HTERT RPE-1 (cell line): ENCODE data around the gene BEND7.

Experiments used
- in situ Hi-C: fragments of 300-500 bp; cut with MboI; formaldehyde crosslinking; loops from 4 replicates; pipeline ENCODE4 v1.14.3; 2020; ENCODE audit warnings: low sequenced_read_pairs

The BEND7 gene

GRCh38 chr10:13521026-13521425, 7.8 kb downstream of the BEND7 start:
- in situ Hi-C loops, result no loop called here

- in situ Hi-C loops, result no loop called here
Measured at GRCh38 chr10:13520194-13520593, 8.6 kb downstream of the BEND7 start.

GRCh38 chr10:13518076-13518692, 10.6 kb downstream of the BEND7 start:
- in situ Hi-C loops, result no loop called here

- in situ Hi-C loops, result no loop called here
Measured at GRCh38 chr10:13517675-13518074, 11.1 kb downstream of the BEND7 start.

- in situ Hi-C loops, result no loop called here
Measured at GRCh38 chr10:13516176-13516575, 12.6 kb downstream of the BEND7 start.

GRCh38 chr10:13515467-13515866, 13.3 kb downstream of the BEND7 start:
- in situ Hi-C loops, result no loop called here

- in situ Hi-C loops, result no loop called here
Measured at GRCh38 chr10:13514296-13514695, 14.5 kb downstream of the BEND7 start.

- in situ Hi-C loops, result no loop called here
Measured at GRCh38 chr10:13512564-13512963, 16.2 kb downstream of the BEND7 start.

GRCh38 chr10:13511409-13511808, 17.4 kb downstream of the BEND7 start:
- in situ Hi-C loops, result no loop called here

GRCh38 chr10:13505052-13505680, 23.6 kb downstream of the BEND7 start:
- in situ Hi-C loops, result no loop called here

- in situ Hi-C loops, result no loop called here
Measured at GRCh38 chr10:13503745-13504463, 24.9 kb downstream of the BEND7 start.

GRCh38 chr10:13502380-13502779, 26.4 kb downstream of the BEND7 start:
- in situ Hi-C loops, result no loop called here

GRCh38 chr10:13500201-13500600, 28.6 kb downstream of the BEND7 start:
- in situ Hi-C loops, result no loop called here

- in situ Hi-C loops, result no loop called here
Measured at GRCh38 chr10:13499150-13499549, 29.7 kb downstream of the BEND7 start.

- in situ Hi-C loops, result no loop called here
Measured at GRCh38 chr10:13496931-13497330, 31.9 kb downstream of the BEND7 start.

GRCh38 chr10:13496164-13496563, 32.6 kb downstream of the BEND7 start:
- in situ Hi-C loops, result no loop called here

GRCh38 chr10:13492493-13493180, 36.2 kb downstream of the BEND7 start:
- in situ Hi-C loops, result no loop called here

GRCh38 chr10:13491747-13492360, 37.0 kb downstream of the BEND7 start:
- in situ Hi-C loops, result no loop called here

GRCh38 chr10:13490503-13490902, 38.3 kb downstream of the BEND7 start:
- in situ Hi-C loops, result no loop called here

GRCh38 chr10:13489035-13489599, 39.7 kb downstream of the BEND7 start:
- in situ Hi-C loops, result no loop called here

- in situ Hi-C loops, result no loop called here
Measured at GRCh38 chr10:13485623-13486022, 43.2 kb downstream of the BEND7 start.
